Measurements from ENCODE around the gene EPHA3. TPM values are rescaled to one million over a fixed set of nuclear protein-coding genes. Genes with fewer than 3 reads are reported as not detected.

The EPHA3 gene
- total and polyA plus RNA-seq, 7 donors: under 0.01 to 23.5 (median 13.3) TPM; not detected in 1

DNA sequence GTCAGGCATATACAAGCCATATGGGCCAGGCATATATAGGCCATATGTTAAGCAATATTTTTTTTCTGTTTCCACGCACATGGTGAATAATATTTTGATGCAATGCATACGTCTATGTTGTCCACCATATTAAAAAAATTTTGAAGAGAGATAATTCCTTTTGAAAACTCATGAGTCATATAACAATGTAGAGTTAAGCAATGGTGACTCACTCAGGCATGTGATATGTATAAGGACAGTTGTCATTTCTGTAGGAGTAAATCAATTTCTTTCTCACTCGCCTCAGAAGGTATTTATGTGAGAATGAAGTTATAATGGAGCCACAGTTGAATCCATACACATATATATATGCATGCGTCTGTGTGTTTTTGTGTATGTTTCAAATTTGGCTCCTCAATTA lies 272.6 kb downstream of the EPHA3 start:
- 85 to 92% methylated on average over 4 of the region's 4 CpGs for WGBS, 2 donors
- H3K36me3 ChIP-seq: no peaks in the 10 kb centered on the region
- no peaks in the 10 kb centered on the region for H3K27me3 ChIP-seq
- TF ChIP-seq, protein P1, sequence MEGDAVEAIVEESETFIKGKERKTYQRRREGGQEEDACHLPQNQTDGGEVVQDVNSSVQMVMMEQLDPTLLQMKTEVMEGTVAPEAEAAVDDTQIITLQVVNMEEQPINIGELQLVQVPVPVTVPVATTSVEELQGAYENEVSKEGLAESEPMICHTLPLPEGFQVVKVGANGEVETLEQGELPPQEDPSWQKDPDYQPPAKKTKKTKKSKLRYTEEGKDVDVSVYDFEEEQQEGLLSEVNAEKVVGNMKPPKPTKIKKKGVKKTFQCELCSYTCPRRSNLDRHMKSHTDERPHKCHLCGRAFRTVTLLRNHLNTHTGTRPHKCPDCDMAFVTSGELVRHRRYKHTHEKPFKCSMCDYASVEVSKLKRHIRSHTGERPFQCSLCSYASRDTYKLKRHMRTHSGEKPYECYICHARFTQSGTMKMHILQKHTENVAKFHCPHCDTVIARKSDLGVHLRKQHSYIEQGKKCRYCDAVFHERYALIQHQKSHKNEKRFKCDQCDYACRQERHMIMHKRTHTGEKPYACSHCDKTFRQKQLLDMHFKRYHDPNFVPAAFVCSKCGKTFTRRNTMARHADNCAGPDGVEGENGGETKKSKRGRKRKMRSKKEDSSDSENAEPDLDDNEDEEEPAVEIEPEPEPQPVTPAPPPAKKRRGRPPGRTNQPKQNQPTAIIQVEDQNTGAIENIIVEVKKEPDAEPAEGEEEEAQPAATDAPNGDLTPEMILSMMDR (IDR thresholded peaks at IDR 0.05): no peak
- TF ChIP-seq POLR2AphosphoS5 (IDR thresholded peaks at IDR 0.05) (no peak), EP300 (IDR thresholded peaks at IDR 0.05) (no peak)
- intact Hi-C loops (cut with DNase I): no loop called here
- H3K4me1 ChIP-seq: no peaks in the 10 kb centered on the region
- H3K9me3 ChIP-seq: no peaks in the 10 kb centered on the region
- no peak overlapping the region for H3K4me3 ChIP-seq
- no peak overlapping the region for H3K27ac ChIP-seq
- no peak for DNase-seq

DNA sequence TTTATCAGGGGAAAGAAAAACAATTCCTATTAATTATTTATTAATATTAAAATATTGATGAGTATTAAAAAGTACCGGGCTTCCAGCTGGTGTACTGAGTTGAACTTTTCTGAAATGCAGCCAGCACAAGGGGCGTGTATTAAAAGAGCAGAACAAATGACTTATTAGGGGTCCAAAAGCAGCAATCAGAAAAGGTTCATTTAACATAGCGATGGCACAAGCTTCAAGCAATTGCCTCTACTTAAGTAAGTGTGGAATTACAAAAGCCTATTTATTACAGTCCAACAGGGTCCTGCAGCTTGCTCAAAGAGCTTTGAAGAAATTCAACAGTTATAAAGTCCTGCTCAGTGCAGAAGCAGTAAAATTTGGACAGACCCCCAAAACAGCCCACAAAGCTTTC lies 285.6 kb downstream of the EPHA3 start:
- no peak overlapping the region for H3K27ac ChIP-seq
- no peaks in the 10 kb centered on the region for H3K36me3 ChIP-seq
- intact Hi-C loops (cut with DNase I): no loop called here
- H3K9me3 ChIP-seq: no peaks in the 10 kb centered on the region
- WGBS, 2 donors: 60 to 83% methylated on average over 3 of the region's 3 CpGs
- no peak for DNase-seq
- no peaks in the 10 kb centered on the region for H3K27me3 ChIP-seq
- no peaks in the 10 kb centered on the region for H3K4me1 ChIP-seq
- no peak for TF ChIP-seq EP300 (IDR thresholded peaks at IDR 0.05)
- TF ChIP-seq POLR2AphosphoS5 (IDR thresholded peaks at IDR 0.05): no peak
- TF ChIP-seq POLR2A (IDR thresholded peaks at IDR 0.05): no peak
- TF ChIP-seq, protein P1 (IDR thresholded peaks at IDR 0.05): no peak
- no peak overlapping the region for H3K4me3 ChIP-seq

DNA sequence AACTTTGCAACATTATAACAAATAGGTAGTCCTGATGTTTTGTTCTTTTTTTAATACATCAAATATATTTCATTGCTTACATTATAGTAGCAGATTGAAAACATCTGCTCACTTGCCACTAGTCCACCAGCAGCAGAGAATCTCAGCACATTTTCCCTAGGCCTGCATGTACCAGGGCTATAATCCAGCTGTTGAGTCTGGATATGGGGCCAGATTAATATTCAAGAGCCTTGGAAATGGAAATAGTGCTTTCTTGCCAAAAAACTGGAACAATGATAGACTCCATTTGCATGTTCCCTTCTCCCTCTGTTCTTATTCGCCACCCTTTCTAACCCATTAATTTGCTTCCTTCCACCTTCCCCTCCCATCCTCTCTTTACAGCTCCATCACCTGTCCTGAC lies 288.0 kb downstream of the EPHA3 start:
- Histone ChIP-seq H3K27ac (no peak overlapping the region), H3K4me1 (no peaks in the 10 kb centered on the region), H3K36me3 (no peaks in the 10 kb centered on the region), H3K9me3 (no peaks in the 10 kb centered on the region), H3K4me3 (no peak overlapping the region), H3K27me3 (no peaks in the 10 kb centered on the region)
- WGBS, 2 donors: 65 to 73% methylated on average over 1 of the region's 1 CpG
- TF ChIP-seq EP300 (IDR thresholded peaks at IDR 0.05): no peak
- intact Hi-C loops (cut with DNase I): no loop called here
- no peak for DNase-seq

DNA sequence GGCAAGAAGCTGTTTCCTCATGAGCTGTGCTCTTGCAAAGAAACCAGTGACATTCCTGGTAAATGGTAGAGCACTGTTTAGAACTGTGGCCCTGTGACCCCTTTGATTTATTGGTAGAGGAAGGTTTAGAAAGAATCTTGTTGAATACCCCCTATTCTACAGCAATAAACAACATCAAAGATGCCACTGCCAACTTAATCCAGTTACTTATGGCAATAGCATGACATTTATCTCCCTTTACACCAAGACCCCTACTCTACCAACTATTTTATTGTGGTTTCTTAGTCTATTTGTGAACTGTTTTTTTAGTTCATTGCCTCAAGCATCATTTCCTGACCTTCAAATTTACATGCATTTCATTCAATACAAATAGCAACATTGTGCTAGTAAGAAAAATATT lies 288.6 kb downstream of the EPHA3 start:
- TF ChIP-seq, protein P1 (IDR thresholded peaks at IDR 0.05): no peak
- TF ChIP-seq POLR2AphosphoS5 (IDR thresholded peaks at IDR 0.05) (no peak), POLR2A (IDR thresholded peaks at IDR 0.05) (no peak), EP300 (IDR thresholded peaks at IDR 0.05) (no peak)
- H3K4me1 ChIP-seq: no peaks in the 10 kb centered on the region
- no peaks in the 10 kb centered on the region for H3K27me3 ChIP-seq
- H3K36me3 ChIP-seq: no peaks in the 10 kb centered on the region
- no peaks in the 10 kb centered on the region for H3K9me3 ChIP-seq
- H3K27ac ChIP-seq: no peak overlapping the region
- no peak overlapping the region for H3K4me3 ChIP-seq
- intact Hi-C loops (cut with DNase I): no loop called here
- no peak for DNase-seq

DNA sequence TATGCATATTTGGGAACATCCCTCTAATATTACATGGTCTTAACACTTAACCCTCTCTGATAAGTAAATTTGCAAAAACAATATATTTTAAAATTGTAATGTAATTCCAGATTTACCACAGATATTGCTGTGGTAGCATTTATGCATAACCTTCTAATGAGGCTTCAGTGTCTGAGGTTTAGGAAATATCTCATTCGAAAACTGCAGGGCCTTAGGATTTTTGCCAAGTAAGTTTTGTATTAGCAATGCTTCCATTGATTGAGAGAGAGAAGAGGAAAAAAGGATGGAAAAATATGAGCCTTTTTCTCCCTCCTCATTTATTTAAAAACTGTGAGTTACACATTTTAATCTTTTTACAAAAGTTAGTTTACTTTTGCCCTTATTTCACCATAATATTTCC lies 294.6 kb downstream of the EPHA3 start:
- no peaks in the 10 kb centered on the region for H3K9me3 ChIP-seq
- WGBS, 2 donors: 73 to 79% methylated on average over 1 of the region's 1 CpG
- TF ChIP-seq POLR2A (IDR thresholded peaks at IDR 0.05) (no peak), EP300 (IDR thresholded peaks at IDR 0.05) (no peak), POLR2AphosphoS5 (IDR thresholded peaks at IDR 0.05) (no peak)
- TF ChIP-seq, protein P1 (IDR thresholded peaks at IDR 0.05): no peak

More for the DNA sequence above, 294.6 kb downstream of the EPHA3 start:
- H3K36me3 ChIP-seq: no peaks in the 10 kb centered on the region
- no peak for DNase-seq
- no peaks in the 10 kb centered on the region for H3K27me3 ChIP-seq
- no peak overlapping the region for H3K4me3 ChIP-seq
- H3K4me1 ChIP-seq: peaks cover 0 to 9% (median 0%) of the 10 kb centered on the region in 4 donors
- H3K27ac ChIP-seq: no peak overlapping the region
- intact Hi-C loops (cut with DNase I): no loop called here
